GM23338 (cell line): ENCODE measurements around the gene IFITM10.

Experiments used
- EZH2 ChIP-seq: fragments of 200-600 bp; sonication (generic); IDR thresholded peaks from one replicate; pipeline ENCODE4 v1.8.0; 2017; ENCODE audit warnings: antibody characterized with exemption, mild to moderate bottlenecking, low read depth; ENCODE audit not compliant: unreplicated experiment
- TF ChIP-seq, protein P1 (sequence below), 2 experiments: fragments of 200-600 bp in 1 of 2; sonication (generic) in 1 of 2; conservative IDR thresholded peaks; 2 replicates each; pipeline versions ENCODE4 v1.5.1 to v1.6.1; 2016 to 2017; ENCODE audit warnings: antibody characterized with exemption in 2 of 2, low read depth in 2 of 2, mild to moderate bottlenecking in 2 of 2, moderate library complexity in 1 of 2
- TF ChIP-seq, protein P2 (sequence below): IDR thresholded peaks from one replicate; pipeline ENCODE4 v1.6.1; 2018; ENCODE audit warnings: antibody characterized with exemption; ENCODE audit not compliant: unreplicated experiment

DNA sequence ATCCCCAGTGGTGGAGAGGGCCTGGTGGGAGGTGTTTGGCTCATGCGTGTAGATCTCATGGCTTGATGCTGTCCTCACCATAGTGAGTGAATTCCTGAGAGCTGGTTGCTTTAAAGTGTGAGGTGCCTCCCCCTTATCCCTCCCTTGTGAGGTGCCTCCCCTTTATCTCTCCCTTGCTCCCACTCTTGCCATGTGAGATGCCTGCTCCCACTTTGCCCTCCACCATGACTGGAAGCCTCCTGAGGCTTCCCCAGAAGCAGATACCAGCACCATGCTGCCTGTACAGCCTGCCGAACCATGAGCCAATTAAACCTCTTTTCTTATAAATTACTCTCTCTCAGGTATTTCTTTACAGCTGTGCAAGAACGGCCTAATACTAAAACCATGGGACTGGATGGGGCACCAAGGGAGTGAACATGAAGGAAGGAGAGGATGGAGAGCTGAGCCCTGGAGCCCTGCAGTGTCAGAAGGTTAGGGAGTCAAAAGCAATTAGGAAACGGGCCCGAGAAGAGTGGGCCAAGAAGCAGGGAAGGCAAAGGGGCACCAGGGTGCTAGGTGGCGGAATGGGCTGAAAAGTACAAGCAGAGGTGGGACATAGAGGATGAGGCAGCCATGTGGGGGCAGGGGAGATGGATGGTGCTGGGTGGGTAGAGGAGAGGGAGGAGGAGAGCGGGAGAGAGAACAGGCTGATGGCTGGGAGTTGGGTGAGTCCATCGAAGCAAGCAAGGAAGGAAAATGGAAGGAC lies 9.4 kb downstream of the IFITM10 start:
- TF ChIP-seq, protein P1, sequence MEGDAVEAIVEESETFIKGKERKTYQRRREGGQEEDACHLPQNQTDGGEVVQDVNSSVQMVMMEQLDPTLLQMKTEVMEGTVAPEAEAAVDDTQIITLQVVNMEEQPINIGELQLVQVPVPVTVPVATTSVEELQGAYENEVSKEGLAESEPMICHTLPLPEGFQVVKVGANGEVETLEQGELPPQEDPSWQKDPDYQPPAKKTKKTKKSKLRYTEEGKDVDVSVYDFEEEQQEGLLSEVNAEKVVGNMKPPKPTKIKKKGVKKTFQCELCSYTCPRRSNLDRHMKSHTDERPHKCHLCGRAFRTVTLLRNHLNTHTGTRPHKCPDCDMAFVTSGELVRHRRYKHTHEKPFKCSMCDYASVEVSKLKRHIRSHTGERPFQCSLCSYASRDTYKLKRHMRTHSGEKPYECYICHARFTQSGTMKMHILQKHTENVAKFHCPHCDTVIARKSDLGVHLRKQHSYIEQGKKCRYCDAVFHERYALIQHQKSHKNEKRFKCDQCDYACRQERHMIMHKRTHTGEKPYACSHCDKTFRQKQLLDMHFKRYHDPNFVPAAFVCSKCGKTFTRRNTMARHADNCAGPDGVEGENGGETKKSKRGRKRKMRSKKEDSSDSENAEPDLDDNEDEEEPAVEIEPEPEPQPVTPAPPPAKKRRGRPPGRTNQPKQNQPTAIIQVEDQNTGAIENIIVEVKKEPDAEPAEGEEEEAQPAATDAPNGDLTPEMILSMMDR (conservative IDR thresholded peaks at IDR 0.05; ENCODE audit: low read depth in 2 of 2) = no peak
- no peak for TF ChIP-seq EZH2
- TF ChIP-seq, protein P2, sequence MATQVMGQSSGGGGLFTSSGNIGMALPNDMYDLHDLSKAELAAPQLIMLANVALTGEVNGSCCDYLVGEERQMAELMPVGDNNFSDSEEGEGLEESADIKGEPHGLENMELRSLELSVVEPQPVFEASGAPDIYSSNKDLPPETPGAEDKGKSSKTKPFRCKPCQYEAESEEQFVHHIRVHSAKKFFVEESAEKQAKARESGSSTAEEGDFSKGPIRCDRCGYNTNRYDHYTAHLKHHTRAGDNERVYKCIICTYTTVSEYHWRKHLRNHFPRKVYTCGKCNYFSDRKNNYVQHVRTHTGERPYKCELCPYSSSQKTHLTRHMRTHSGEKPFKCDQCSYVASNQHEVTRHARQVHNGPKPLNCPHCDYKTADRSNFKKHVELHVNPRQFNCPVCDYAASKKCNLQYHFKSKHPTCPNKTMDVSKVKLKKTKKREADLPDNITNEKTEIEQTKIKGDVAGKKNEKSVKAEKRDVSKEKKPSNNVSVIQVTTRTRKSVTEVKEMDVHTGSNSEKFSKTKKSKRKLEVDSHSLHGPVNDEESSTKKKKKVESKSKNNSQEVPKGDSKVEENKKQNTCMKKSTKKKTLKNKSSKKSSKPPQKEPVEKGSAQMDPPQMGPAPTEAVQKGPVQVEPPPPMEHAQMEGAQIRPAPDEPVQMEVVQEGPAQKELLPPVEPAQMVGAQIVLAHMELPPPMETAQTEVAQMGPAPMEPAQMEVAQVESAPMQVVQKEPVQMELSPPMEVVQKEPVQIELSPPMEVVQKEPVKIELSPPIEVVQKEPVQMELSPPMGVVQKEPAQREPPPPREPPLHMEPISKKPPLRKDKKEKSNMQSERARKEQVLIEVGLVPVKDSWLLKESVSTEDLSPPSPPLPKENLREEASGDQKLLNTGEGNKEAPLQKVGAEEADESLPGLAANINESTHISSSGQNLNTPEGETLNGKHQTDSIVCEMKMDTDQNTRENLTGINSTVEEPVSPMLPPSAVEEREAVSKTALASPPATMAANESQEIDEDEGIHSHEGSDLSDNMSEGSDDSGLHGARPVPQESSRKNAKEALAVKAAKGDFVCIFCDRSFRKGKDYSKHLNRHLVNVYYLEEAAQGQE = no peak
